Chondrocyte (in vitro differentiated cells): ENCODE data around the gene SERINC5. TPM values are rescaled to one million over a fixed set of nuclear protein-coding genes. Genes with fewer than 3 reads are reported as not detected.
"Not testable (repeated sequence)": the region's sequence is repeated elsewhere in the genome, so short reads cannot be mapped to it uniquely, and the experiment has no call there.

ENCODE experiments used
- DNase-seq: peaks from one replicate; pipeline ENCODE4 v3.0.0; 2021; ENCODE audit warnings: mixed read lengths, low spot score
- H3K27ac Mint-ChIP-seq: one replicate; pipeline ENCODE4 v1.8.0; 2021; ENCODE audit warnings: mild to moderate bottlenecking, moderate library complexity, mixed read lengths; ENCODE audit not compliant: unreplicated experiment
- H3K27me3 Mint-ChIP-seq: 2 replicates; pipeline ENCODE4 v1.8.0; 2021; ENCODE audit warnings: low read depth, mixed read lengths
- H3K36me3 Mint-ChIP-seq: 2 replicates; pipeline ENCODE4 v1.8.0; 2021; ENCODE audit warnings: low read depth, mixed read lengths
- H3K4me1 Mint-ChIP-seq: 2 replicates; pipeline ENCODE4 v1.8.0; 2021; ENCODE audit warnings: low read depth, mild to moderate bottlenecking, mixed read lengths
- H3K4me3 Mint-ChIP-seq: one replicate; pipeline ENCODE4 v1.8.0; 2021; ENCODE audit warnings: mild to moderate bottlenecking, moderate library complexity, mixed read lengths; ENCODE audit not compliant: unreplicated experiment
- H3K9me3 Mint-ChIP-seq: 2 replicates; pipeline ENCODE4 v1.8.0; 2021; ENCODE audit warnings: low read depth, mixed read lengths
- CTCF ChIP-seq: fragments of 200-600 bp; sonication (generic); IDR thresholded peaks from 2 replicates; pipeline ENCODE4 v1.5.0; 2021; ENCODE audit warnings: antibody characterized with exemption, mild to moderate bottlenecking, moderate library complexity
- total RNA-seq: library from RNA; stranded (reverse); gene quantifications from 3 replicates; pipeline ENCODE4 v1.2.1, GENCODE V29; 2021

The SERINC5 gene
- total RNA-seq, 1 donor from 2014 or later = 41.5 TPM

- no peak overlapping the region for H3K27ac Mint-ChIP-seq
- H3K27me3 Mint-ChIP-seq = no peaks in the 10 kb centered on the region
- no peak for DNase-seq
- H3K9me3 Mint-ChIP-seq = no peaks in the 10 kb centered on the region
- no peak overlapping the region for H3K4me3 Mint-ChIP-seq
- H3K36me3 Mint-ChIP-seq = no peaks in the 10 kb centered on the region
- TF ChIP-seq CTCF = no peak
- H3K4me1 Mint-ChIP-seq = peaks cover 21% of the 10 kb centered on the region
Measured at GRCh38 chr5:80208381-80208780, 47.5 kb downstream of the SERINC5 start.

DNA sequence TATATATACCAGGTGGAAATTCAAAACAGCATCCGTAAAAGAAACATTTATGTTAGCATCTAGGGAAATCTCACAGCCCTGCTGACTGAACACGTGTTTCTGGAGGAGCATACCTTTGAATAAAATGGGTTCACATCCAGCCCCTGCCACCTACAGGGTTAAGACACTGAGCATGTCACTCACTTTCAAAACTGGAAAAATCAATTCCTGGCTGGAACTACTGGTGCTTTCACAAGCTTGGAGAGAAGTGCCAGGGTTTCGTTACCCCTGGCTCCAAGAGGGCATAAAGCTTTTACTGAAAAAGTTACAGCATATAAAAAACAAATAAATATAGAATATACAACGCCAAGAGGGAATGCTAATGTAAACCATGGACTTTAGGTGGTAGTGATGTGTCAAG, 48.0 kb downstream of the SERINC5 start:
- DNase-seq = no peak
- H3K4me3 Mint-ChIP-seq = no peak overlapping the region
- H3K27me3 Mint-ChIP-seq = no peaks in the 10 kb centered on the region
- H3K9me3 Mint-ChIP-seq = no peaks in the 10 kb centered on the region
- H3K27ac Mint-ChIP-seq = no peak overlapping the region
- H3K4me1 Mint-ChIP-seq = peaks cover 21% of the 10 kb centered on the region
- no peaks in the 10 kb centered on the region for H3K36me3 Mint-ChIP-seq
- TF ChIP-seq CTCF = no peak

DNA sequence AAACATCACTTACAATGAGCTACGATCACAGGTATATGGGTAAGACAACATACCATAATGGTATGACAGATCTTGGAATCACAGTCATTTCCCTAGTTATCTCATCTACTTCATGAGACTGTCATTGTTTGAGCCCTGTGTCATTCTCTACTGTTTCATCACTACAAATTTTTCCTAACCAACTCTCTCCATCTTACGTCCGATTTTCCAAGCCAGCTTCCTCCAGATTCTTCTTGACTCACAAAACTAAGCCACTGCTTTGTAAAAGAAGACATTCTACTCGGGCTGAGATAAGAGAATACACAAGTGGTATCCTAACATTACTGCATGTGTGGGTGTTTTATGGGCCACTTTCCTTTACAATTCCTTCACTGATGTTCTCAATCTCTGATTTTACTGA, 49.6 kb downstream of the SERINC5 start:
- Mint-ChIP-seq H3K27me3 (no peaks in the 10 kb centered on the region), H3K27ac (peak overlapping the region; percentile 64), H3K4me1 (peaks cover 24% of the 10 kb centered on the region), H3K4me3 (no peak overlapping the region), H3K9me3 (no peaks in the 10 kb centered on the region), H3K36me3 (peaks cover 2% of the 10 kb centered on the region)
- TF ChIP-seq CTCF = no peak
- DNase-seq = no peak

DNA sequence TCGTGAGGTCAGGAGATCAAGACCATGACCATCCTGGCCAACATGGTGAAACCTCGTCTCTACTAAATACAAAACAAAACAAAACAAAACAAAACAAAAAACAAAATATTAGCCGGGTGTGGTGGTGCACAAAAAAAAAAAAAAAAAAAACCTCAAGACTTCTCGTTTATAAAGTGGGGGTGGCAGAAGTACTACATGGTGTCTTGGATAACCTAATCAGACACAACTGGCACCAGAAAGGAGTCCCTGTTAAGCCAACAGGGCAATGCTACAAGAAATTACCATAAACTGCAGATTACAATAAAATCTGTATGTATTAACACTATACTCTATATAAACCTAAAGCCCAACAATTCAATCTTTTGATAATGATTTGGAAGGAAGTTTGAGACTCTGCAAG, 50.0 kb downstream of the SERINC5 start:
- H3K4me1 Mint-ChIP-seq = peaks cover 25% of the 10 kb centered on the region
- TF ChIP-seq CTCF = no peak
- H3K36me3 Mint-ChIP-seq = peaks cover 2% of the 10 kb centered on the region
- no peak overlapping the region for H3K27ac Mint-ChIP-seq
- no peaks in the 10 kb centered on the region for H3K27me3 Mint-ChIP-seq
- no peak overlapping the region for H3K4me3 Mint-ChIP-seq
- DNase-seq = no peak
- H3K9me3 Mint-ChIP-seq = no peaks in the 10 kb centered on the region

DNA sequence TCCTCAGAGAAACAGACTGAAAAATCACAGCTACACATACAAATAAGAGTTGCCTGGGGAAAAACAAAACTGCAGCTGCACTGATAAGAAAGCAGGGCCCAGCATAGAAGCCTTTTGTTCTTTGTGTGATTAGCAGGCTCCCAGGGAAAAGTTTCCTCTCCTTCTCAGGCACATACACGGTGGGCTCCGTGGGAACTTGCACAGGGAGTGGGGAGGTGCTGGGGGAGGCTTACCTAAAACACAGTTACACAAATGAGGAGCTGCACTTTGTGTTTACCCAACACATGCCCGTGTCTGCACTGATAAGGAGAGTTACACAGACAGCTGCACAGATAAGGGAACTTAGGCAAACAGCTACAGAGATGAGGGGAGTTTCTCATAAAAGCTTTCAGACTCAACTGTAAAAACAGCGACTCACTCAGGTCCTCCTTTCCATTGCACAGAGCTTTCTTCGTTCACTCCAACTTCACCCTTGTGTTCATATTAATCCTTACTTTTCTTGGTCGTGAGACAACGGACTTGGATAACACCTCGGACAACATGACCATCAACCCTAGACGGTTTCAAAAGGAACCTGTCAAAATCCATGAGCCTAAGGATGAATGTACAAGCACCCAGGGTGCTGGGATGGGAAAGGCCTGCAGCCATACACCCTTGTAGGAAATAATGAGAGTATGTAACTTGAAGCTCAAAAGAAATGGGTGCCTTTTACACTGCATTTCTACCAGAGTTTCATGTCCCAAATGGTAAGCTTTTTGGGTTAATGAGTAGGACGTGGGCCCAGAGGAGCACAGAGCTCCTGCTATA, 50.8 kb downstream of the SERINC5 start:
- H3K4me1 Mint-ChIP-seq = peaks cover 25% of the 10 kb centered on the region
- TF ChIP-seq CTCF = no peak
- no peaks in the 10 kb centered on the region for H3K9me3 Mint-ChIP-seq
- peaks cover 4% of the 10 kb centered on the region for H3K36me3 Mint-ChIP-seq
- H3K27ac Mint-ChIP-seq = peak overlapping the region; percentile 52
- no peak overlapping the region for H3K4me3 Mint-ChIP-seq
- no peak for DNase-seq
- H3K27me3 Mint-ChIP-seq = no peaks in the 10 kb centered on the region

DNA sequence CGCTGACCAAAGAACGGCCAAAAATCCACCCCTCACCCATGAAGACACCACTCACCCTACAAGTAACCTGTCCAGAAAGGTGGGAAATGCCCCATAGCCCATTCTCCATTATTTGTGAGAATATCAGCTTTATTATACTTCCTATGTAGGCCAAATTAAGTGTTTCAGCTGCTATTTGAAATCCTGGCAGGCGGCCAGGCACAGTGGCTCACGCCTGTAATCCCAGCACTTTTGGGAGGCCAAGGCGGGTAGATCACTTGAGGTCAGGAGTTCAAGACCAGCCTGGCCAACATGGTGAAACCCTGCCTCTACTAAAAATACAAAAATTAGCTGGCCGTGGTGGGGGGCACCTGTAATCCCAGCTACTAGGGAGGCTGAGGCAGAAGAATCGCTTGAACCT, 54.1 kb downstream of the SERINC5 start:
- peaks cover 40% of the 10 kb centered on the region for H3K4me1 Mint-ChIP-seq
- H3K36me3 Mint-ChIP-seq, H3K9me3 Mint-ChIP-seq, H3K4me3 Mint-ChIP-seq, H3K27ac Mint-ChIP-seq, H3K27me3 Mint-ChIP-seq, DNase-seq: not testable (repeated sequence)
